HG03025 (cell line): ENCODE measurements around the gene AQP1.

Experiments
- ATAC-seq: cut with Tn5 transposase; IDR thresholded peaks from one replicate; pipeline ENCODE4 v1.9.1; 2021; ENCODE audit warnings: mild to moderate bottlenecking, moderate library complexity; ENCODE audit not compliant: unreplicated experiment, low FRiP score

Gene AQP1

GRCh38 chr7:30905078-30906012 lies 6.3 kb upstream of the AQP1 start:
- no peak for ATAC-seq

GRCh38 chr7:30906014-30906413 lies 5.6 kb upstream of the AQP1 start:
- no peak for ATAC-seq

GRCh38 chr7:30906515-30907240 lies 5.0 kb upstream of the AQP1 start:
- ATAC-seq: no peak

DNA sequence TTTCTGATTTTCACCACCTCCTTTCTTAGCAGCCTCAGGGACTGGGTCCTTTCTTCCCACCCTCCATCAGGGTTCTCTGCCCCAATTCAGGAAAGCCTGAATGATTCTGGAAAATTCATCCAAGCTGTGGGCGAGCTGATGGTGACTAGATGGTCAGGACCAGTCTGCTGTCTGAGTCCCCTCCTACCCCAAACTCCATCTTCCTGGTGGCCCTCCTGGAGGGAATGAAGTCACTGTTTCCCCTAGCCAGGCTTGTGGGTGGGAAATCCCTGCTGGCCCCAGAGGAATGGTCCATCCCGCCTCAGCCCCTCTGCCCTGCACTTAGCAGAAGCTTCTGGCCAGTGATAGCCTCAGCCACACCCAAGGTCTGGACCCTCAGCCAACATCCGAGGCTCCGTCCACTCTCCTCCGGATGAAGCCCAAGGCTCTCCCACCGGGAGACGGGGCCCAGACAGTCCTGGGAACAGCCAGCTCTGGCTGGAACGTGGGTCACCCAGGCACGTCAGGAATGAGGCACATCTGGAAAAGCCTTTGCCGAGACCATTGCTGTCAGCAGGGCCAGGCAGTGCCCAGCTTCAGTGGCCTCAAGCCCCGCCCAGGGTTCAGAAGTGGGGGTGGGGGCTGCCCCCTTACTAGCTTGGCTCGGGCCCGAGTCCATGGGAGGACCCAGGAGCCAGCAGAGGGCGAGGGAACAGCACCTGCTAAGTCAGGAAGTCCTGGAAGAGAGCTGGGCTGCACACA lies 4.0 kb upstream of the AQP1 start:
- no peak for ATAC-seq

DNA sequence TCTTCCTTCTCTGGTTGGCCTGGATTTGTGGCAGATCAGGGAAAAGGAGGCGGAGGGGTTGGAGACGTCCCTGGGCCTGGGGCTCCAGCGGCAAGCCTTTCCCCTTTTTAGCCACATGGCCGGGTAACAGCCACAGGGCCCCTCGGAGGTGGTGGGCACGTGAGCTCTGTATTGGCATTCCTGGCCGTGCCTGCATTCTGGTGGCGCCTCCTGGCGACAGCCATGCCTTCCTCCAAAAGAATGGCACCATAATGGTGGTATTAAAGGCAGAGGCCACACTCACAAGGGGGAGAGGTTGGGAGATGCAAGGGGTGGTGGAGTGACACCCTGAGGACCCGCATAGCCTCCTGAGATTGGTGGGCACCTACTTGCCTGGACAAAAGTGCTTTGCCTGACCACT lies 3.0 kb upstream of the AQP1 start:
- no peak for ATAC-seq

GRCh38 chr7:30909431-30909830 lies 2.2 kb upstream of the AQP1 start:
- no peak for ATAC-seq

DNA sequence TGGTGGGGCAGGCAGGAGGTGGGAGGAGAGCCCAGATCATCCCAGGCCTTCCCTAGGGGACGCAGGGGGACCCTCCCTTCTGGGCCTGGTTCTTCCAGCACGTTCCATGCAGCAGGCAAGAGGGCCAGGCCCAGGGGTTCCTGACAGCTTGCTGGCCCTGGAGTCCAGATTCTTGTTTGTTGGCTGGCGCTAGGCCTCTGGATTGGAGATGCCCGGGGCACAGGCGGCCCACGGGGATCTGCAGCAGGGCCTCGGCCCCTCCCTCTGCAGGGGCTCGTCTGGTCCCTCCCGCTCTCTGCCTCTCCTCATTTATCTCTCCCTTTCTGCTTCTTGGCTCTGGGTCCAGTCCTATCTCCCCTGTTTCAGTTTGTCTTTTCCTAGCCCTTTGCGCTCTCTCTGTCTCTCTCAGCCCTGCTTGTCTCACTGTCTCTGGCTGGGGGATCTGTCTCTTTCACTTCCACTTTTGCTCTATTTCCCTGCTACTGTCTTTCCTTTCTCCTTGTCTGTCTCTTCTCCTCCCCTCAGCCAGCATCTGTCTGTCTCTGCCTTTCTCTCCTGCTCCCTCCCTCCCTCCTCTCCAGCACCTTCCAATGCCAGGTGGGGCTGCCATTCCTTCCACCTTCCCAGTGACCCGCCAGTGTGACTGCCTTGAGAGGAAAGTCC lies 1.1 kb upstream of the AQP1 start:
- no peak for ATAC-seq

GRCh38 chr7:30911133-30911532 lies 520 bp upstream of the AQP1 start:
- ATAC-seq: no peak

- ATAC-seq: no peak
These were observed 523 bp downstream of the AQP1 start for GRCh38 chr7:30912021-30912730.

DNA sequence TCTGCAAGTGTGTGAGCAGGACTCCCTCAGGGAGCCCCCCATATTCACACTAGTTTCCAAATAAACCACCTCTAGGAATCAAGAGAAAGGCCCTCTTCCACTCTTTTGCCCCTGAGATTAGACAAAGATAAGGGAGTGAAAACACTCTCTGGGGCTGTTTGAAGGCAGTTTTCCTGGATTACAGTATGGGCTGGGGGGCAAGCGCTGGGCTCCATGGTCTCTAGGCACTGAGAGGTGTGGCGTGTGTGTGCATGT lies 1.0 kb downstream of the AQP1 start:
- ATAC-seq: no peak

- ATAC-seq: no peak
These were observed 1.5 kb downstream of the AQP1 start for GRCh38 chr7:30912986-30913811.

DNA sequence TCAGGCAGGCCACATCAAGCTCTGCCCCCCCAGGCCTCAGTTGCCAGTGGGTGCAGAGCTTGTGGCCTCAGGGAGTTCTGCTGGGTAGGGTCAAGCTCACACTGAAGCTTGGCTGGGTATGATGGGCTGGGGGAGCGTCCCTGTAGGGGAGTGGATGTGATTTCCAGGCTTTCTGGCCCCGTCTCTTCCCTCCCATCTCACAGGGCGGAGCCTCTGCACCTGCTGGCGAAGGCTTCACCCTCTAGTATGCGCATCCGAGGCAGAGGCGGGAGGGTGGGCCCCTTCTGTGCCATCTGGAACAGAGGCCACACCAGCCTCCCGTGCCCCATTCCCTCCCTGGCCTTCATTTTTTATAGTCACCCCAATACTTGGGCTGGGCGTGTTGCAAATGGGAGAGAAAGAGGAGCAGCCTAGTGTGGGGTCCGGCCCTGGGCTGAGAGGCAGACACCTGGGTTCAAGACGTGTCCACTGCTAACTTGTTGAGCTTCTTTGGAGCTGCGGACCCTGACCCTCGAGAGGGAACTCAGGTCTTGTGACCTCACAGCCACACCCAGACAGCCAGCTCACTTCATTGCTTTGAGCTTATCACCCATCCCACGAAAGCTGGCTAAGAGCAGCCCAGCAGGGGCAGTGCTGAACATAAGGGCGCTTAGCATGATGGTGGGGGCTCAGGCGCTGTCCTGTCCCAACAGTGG lies 2.3 kb downstream of the AQP1 start:
- no peak for ATAC-seq

DNA sequence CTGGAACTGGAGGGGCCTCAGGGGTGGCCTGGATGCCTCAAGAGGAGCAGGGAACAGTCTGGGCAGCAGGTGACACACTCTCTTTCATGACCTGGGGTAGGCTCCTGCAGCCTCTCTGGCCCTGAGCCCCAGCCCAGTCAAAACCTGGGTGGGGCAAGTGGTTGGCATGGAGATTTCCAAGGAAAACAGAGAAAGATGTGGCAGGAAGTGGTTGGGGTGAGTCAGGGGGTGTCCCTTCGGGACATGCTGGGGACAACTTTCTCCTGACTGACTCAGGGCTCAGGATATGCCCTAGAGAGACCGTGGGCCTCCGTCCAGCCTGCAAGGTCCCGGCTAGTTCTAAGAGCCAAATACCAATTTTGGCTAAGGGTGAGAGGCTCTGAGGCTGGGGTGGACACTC lies 2.9 kb downstream of the AQP1 start:
- no peak for ATAC-seq

DNA sequence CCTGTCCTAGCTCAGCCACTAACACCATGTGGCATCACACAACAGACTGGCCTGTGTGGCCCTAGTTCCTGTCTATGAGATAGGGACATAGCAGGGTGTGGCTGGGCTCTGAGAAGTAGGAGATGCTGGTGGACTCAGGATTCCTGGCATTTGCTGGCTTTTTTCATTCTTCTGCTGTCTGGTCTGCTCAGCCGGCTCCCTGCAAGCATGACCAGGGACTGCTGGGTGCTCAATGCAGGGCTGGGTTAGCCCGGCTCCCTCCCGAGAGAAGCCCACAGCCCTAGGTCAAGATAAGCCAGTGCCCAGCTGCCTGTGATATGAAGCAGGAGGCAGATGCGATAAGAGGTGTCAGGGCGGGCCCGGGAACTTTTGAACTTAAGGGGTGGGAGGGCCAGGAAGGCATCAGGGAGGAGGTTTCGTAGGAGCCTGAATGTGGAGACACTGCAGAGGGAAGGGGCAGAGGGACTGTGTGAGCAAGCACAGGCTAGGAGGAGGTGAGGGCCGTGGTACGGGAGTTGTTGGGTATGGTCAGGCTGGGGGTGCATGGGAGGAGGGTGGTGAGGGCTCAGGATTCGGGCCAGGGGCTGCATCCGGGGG lies 3.5 kb downstream of the AQP1 start:
- ATAC-seq: no peak

- ATAC-seq: no peak
These were observed 4.1 kb downstream of the AQP1 start for GRCh38 chr7:30915751-30916150.

- no peak for ATAC-seq
These were observed 4.6 kb downstream of the AQP1 start for GRCh38 chr7:30916255-30916654.

DNA sequence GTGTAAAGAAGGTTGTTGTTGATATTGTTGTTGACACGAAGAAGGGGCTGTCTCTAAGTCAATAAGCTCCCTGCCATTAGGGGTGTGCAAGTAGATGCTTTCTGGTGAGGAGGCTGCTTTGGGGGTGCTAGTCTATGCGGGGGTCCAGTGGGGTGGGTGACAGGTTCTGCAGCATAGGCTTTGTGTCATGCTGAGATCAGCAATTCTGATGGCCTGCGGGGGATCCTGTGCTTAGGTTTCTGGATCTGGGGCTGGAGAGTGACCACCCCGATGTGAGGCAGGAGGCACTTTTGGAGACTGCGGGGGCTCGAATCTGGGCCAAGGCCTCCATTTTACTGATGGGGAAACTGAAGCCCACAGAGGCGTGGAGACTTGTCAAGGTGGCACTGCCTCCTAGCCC lies 5.1 kb downstream of the AQP1 start:
- ATAC-seq: no peak

- no peak for ATAC-seq
These were observed 5.7 kb downstream of the AQP1 start for GRCh38 chr7:30917216-30917893.
